Activated CD4-positive, CD25-positive, alpha-beta regulatory T cell treated with anti-CD3 and anti-CD28 coated beads, Interleukin-2, amount 50 U/mL, for 24 hours (primary cell): ENCODE results near the gene SPAG6.
"Not testable (repeated sequence)": the region's sequence is repeated elsewhere in the genome, so short reads cannot be mapped to it uniquely, and the experiment has no call there.

ENCODE experiments used
- ATAC-seq, 2 donors: fragments of 150-1000 bp; cut with Tn5 transposase; one replicate each; pipeline ENCODE4 v1.10.0; 2021; ENCODE audit warnings: mild to moderate bottlenecking in 1 of 2, moderate library complexity in 1 of 2

SPAG6 gene

GRCh38 chr10:22345301-22346095 lies at the start of gene SPAG6:
Gene SPAG6 (plus strand): TSS chr10:22345496. CDS start chr10:22345612, 116 bp downstream.
- ATAC-seq: peak in 1 of 2 donors; percentile 10

DNA sequence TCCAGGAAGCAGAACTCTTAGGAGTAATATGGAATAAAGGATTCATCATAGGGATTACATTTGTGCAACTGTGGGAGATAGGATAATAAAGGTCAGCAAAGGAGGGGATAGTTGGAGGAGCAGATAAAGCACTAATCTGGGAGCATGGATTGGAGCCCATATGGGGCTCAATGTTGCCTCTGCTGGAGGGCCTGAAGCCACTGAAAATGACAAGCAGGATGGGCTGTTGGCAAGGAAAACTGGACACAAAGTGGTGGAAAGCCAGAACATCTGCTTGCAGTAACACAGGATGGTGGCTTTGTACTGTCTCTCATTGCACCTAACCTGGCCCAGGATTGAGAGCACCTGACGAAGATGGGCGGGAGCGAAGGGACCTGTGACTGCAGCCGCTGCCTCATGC lies 44.1 kb upstream of the SPAG6 start:
- no peak for ATAC-seq

DNA sequence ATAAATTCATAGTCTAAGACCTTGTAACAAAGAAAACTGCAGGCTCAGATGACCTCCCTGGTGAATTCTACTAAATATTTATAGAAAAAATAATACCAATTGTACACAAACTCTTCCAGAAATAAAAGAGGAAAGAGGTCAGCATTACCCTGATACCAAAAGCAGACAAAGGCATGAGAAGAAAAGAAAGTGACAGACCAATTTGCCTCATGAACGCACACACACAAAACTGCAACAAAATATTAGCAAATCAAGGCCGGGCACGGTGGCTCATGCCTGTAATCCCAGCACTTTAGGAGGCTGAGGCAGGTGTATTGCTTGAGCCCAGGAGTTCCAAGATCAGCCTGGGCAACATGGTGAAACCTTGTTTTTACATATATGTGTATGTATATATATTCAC lies 41.8 kb upstream of the SPAG6 start:
- no peak for ATAC-seq

DNA sequence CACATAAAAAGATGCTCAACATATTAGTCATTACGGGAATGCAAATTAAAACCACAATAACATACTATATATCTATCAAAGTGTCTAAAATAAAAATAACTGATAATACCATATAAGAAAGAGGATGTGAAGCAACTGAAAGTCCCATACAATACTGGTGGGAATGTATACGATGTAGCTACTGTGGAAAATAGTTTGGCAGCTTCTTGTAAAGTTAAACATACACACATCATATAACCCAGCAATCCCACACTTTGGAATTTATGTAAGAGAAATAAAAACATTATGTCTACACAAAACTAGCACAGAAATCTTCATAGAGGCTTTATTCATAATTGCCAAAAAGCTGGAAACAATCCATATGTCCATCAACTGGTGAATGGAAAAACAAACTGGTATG lies 39.6 kb upstream of the SPAG6 start:
- ATAC-seq: no peak

- peak; percentile 99 to 100 for ATAC-seq
These were observed 36.9 kb upstream of the SPAG6 start for GRCh38 chr10:22308390-22308789.

GRCh38 chr10:22309180-22310000 lies 35.9 kb upstream of the SPAG6 start:
- ATAC-seq: no peak

DNA sequence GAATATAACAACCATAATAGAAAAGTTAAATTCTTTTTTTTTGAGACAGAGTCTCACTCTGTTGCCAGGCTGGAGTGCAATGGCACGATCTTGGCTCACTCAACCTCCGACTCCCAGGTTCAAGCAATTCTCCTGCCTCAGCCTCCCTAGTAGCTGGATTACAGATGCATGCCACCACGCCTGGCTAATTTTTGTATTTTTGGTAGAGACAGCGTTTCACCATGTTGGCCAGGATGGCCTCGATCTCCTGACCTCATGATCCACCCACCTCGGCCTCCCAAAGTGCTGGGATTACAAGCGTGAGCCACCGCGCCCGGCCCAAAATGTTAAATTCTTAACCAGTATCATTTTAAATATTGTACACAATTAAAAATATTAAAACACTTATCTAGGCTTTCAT lies 35.3 kb upstream of the SPAG6 start:
- not testable (repeated sequence) for ATAC-seq

- ATAC-seq: no peak
These were observed 34.4 kb upstream of the SPAG6 start for GRCh38 chr10:22310928-22311327.

- no peak for ATAC-seq
These were observed 30.4 kb upstream of the SPAG6 start for GRCh38 chr10:22314852-22315251.

DNA sequence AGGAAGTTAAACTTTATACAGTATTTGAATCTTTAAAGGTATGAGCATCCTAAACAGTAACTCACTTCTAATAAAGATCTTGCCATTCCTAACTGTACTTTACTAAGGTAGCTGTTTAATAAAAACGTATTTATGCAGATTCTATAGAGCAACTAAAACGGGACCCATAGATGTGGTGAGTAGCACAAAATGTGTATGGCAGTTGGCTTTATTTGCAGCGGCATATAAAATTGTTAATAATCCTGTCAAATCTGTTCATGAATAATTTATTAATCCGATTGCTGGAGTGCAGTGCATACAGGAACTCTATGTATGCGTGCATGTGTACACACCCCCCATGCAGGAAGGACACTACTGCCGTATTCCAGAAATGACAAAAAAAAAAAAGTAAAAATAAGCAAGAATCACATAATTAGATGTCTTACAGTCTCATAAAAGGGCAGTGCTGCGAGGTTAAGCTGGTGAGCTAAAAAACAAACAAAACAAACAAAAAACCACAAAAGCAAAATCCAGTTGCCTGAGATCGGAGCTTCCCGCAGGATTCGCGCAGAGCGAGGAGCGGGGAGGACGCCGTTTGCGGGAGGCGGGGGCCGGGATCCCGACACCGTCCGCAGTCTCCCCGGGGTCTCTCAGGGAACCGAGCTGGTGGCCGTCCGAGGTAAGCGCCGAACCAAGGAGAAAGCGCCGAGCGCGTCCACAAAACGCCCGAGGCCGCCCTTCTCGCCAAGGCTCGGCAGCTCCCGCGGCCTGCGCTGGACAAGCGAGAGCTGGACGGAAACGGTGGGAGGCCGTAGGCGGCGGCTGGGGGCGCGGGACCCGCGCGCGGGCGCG lies 29.6 kb upstream of the SPAG6 start:
- ATAC-seq: peak; percentile 9 to 14

DNA sequence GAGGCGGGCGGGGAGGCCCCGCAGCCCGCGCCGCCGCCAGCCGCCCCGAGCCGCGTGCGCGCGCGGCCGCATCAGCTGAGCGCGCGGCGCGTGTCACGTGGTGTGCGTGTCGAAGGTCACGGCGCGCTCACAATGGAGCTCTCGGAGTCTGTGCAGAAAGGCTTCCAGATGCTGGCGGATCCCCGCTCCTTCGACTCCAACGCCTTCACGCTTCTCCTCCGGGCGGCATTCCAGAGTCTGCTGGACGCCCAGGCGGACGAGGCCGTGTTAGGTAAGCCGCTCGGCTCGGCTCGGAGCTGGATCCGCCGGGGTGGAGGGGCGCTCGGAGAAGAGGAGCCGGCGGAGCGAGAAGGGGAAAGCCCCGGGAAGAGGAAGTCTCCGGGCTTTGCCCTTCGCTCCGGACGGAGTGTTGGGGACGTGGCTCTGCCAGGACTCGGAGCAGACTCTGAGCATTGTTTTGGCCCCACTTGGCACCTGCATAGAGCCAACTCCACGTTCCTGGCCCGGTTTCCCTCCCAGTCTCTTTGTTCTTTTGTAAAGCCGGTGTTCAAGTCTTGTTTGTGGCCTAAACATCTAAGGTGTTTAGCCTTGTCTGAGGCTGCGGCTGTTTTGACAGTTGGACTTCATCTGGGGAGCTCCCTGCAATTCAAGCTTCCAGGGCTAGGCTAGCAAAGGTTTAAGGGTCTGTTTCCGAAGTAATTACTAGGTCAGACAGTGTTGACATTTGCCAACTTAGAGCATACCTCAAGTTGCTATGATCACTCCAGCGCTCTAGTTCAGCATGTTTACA lies 28.8 kb upstream of the SPAG6 start, which contains the start of gene COMMD3:
Gene COMMD3 (plus strand): TSS at position 103 of the 790 bp plus-strand sequence. CDS start 30 bp downstream, at position 133.
- peak; percentile 70 to 74 for ATAC-seq

- no peak for ATAC-seq
These were observed 28.3 kb upstream of the SPAG6 start for GRCh38 chr10:22317076-22317370.

GRCh38 chr10:22317771-22318565 lies 27.3 kb upstream of the SPAG6 start:
- no peak for ATAC-seq

GRCh38 chr10:22318772-22319171 lies 26.5 kb upstream of the SPAG6 start:
- no peak for ATAC-seq

DNA sequence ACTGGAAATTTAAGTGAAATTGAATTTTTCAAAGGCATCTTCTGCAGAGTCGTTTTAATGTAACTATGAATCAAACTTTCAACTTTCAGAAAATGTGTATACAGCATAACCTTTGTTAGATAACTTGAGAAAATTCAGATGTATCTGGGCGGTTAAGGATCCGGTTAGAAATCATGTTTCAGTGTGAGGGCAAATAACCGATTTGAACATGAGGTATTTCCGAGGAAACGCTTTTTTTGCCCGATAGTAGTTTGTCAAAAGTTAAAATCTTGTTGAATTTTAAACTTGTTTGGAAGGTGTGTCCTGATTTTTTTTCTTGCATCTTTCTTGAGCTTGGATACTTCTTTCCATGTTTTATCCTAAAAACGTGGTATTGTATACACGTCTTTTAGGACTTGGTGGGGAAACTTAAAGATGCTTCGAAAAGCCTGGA lies 25.7 kb upstream of the SPAG6 start:
- no peak for ATAC-seq

GRCh38 chr10:22319980-22320558 lies 25.2 kb upstream of the SPAG6 start:
- no peak for ATAC-seq

DNA sequence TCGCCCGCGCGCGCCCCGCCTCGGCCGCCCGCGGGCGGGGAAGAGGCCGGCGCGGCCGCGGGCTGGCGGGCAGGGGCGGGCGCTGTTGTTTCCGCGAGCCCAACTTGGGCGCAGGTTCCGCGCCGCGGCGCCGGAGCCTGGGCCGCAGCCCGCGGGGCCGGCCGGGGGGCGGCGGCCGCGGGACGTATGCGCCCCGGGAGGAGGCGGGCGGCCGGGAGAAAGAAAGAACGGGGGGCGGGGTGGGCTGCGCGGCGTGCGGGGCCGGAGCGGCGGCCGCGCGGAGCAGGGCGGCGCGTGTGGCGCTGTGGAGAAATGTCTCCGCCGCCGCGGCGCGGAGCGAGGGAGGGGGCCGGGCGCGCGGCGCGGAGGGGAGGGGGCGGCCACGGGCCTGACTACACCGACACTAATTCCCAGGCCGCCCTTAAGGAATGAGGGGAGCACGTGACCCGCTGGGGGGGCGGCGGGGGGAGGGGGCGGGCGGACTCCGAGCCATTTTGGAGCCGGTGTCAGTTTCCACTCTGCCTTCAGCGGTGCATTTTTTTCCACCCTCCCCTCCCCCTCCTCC lies 24.6 kb upstream of the SPAG6 start, which contains the start of gene BMI1:
Gene BMI1 (plus strand): TSS at position 509 of the 565 bp plus-strand sequence. CDS start 5,351 bp downstream, outside the sequence.
- peak; percentile 39 to 42 for ATAC-seq

- peak; percentile 34 to 40 for ATAC-seq
These were observed 24.0 kb upstream of the SPAG6 start for GRCh38 chr10:22321156-22321923.

- ATAC-seq: peak; percentile 2 to 9
These were observed 23.2 kb upstream of the SPAG6 start for GRCh38 chr10:22321924-22322640.
